ENCODE data around the gene CXCL11.
A peak's percentile ranks its signal among the peaks of the same experiment; 100 is the strongest.
"Not testable (repeated sequence)": the region's sequence is repeated elsewhere in the genome, so short reads cannot be mapped to it uniquely, and the experiment has no call there.

Gene CXCL11

GRCh38 chr4:76000279-76000678 lies 35.6 kb downstream of the CXCL11 start:
- no peak for DNase-seq

- not testable (repeated sequence) for DNase-seq
These were observed 37.2 kb downstream of the CXCL11 start for GRCh38 chr4:75998525-75999147.

DNA sequence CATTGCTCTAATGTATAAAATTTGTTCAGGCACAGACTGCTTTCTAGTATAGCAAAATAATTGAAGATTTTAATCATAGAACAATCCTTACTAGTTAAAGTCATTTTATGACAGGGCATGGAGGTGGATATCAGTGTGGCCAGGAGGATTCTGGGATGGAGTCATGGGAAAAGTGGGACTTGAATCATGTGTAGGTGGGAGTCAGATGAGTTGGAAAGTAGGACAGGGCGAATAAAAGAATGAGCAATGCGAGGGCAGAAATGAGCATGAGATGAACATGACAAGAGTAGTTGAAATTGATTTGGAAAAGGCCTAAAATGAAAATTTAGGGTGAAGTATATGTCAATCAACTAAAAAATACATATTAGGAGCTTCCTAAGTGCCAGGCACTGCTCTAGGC lies 37.9 kb downstream of the CXCL11 start:
- no peak for DNase-seq

DNA sequence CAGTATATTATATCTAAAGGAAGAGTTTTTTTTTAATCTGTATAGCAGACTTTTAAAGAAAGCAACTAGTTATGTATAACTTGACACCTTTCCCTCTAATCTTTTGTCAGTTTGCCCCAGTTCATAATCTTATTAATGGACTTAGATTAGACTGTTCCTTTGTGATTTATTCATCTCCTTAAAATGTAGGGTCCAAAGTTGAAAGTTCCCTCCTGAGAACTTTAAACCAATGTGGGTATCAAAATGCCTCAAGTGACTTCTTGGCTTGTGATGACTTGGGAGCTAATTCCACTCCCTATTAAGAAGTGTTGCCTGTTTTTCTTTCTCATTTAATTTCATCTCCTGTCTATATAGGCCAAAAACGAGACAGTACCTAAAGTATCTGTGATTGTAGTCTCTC lies 38.8 kb downstream of the CXCL11 start:
- no peak for DNase-seq

- DNase-seq: peak; percentile 78
These were observed 40.1 kb downstream of the CXCL11 start for GRCh38 chr4:75995727-75996126.

GRCh38 chr4:75992462-75992861 lies 43.4 kb downstream of the CXCL11 start:
- DNase-seq: no peak

- DNase-seq: peak; percentile 18
These were observed 45.9 kb downstream of the CXCL11 start for GRCh38 chr4:75989846-75990528.

DNA sequence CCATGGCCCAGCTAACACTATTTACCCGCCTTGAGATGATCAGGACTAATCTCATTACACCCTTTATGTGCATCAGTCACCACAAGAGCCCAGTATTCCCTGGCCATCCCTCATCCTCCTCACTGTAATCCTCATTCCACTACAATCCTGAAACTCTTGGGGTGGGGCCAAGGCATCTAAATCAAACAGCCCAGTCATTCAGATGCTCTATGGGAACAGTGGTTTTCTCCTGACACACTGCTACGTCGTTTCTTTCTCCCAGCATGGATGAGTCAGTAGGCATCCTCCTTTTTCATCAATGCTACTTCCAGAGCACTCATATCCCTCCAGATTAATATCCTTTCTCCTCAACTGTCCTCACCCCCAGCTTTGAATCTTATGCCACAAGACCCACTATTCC lies 50.8 kb downstream of the CXCL11 start:
- no peak for DNase-seq

All from DMS53 (cell line).